BE2C (cell line): ENCODE data around the gene TCF23.

Source experiments
- DNase-seq: peaks from one replicate; pipeline ENCODE4 v3.0.0-alpha.2; 2020
- H3K27me3 ChIP-seq: fragments of 250-450 bp; sonication (Bioruptor Pico); 2 replicates; pipeline ENCODE4 v1.5.1; 2020; ENCODE audit warnings: mild to moderate bottlenecking
- H3K36me3 ChIP-seq: fragments of 250-450 bp; sonication (Bioruptor Pico); 2 replicates; pipeline ENCODE4 v1.5.1; 2020; ENCODE audit warnings: mild to moderate bottlenecking
- H3K4me1 ChIP-seq: fragments of 250-450 bp; sonication (Bioruptor Pico); 2 replicates; pipeline ENCODE4 v1.5.1; 2020
- H3K4me3 ChIP-seq: 2 replicates; pipeline ENCODE4 v1.5.1; 2011; ENCODE audit warnings: low read depth, low read length
- H3K9me3 ChIP-seq: fragments of 250-450 bp; sonication (Bioruptor Pico); 2 replicates; pipeline ENCODE4 v1.5.1; 2020
- CTCF ChIP-seq: IDR thresholded peaks from 2 replicates; pipeline ENCODE4 v1.5.1; 2012; ENCODE audit warnings: mild to moderate bottlenecking, low read depth, low read length

TCF23 gene

GRCh38 chr2:27150639-27151230 lies 1.9 kb downstream of the TCF23 start:
- Histone ChIP-seq H3K4me1 (no peaks in the 10 kb centered on the region), H3K4me3 (no peak overlapping the region), H3K27me3 (no peaks in the 10 kb centered on the region), H3K9me3 (no peaks in the 10 kb centered on the region), H3K36me3 (no peaks in the 10 kb centered on the region)
- no peak for DNase-seq
- no peak for TF ChIP-seq CTCF

DNA sequence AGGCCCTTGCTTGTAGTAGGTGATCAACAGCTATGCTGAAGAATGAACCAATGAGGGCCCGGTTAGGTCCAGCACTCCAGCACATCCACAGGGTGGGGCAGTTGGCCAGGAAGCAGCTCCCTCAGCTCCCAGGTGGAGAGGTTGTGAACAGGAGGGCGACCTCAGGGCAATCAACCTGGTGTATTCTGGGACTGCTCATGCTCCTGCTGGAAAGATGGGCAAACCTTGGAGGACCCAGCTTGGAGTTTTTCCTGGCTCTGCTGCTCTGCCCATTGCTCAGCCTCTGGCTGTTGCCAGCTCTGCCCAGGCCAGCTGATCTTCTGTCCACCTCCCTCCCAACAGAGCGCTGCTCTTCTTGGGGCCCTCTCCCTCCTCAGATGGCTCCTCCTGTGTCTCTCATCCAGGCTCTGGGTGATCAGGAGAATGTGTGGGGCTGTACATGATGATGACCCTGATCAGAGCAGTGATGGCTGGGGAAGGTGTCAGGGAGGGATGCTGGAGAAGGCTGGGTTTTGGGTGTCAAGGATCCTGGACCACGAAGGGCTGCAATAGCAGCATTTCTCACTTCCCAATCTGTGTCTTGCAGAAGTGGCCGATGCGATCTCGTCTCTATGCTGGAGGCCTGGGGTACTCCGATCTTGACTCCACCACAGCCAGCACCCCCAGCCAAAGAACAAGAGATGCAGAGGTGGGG lies 3.4 kb downstream of the TCF23 start:
- no peak for TF ChIP-seq CTCF
- H3K36me3 ChIP-seq, result no peaks in the 10 kb centered on the region
- DNase-seq, result no peak

GRCh38 chr2:27152796-27153464 lies 4.1 kb downstream of the TCF23 start:
- Histone ChIP-seq H3K4me3 (no peak overlapping the region), H3K4me1 (no peaks in the 10 kb centered on the region), H3K36me3 (no peaks in the 10 kb centered on the region), H3K9me3 (no peaks in the 10 kb centered on the region), H3K27me3 (no peaks in the 10 kb centered on the region)
- no peak for DNase-seq
- TF ChIP-seq CTCF, result no peak

More for the DNA sequence above, 3.4 kb downstream of the TCF23 start:
- Histone ChIP-seq H3K4me1 (no peaks in the 10 kb centered on the region), H3K4me3 (no peak overlapping the region), H3K9me3 (no peaks in the 10 kb centered on the region), H3K27me3 (no peaks in the 10 kb centered on the region)

DNA sequence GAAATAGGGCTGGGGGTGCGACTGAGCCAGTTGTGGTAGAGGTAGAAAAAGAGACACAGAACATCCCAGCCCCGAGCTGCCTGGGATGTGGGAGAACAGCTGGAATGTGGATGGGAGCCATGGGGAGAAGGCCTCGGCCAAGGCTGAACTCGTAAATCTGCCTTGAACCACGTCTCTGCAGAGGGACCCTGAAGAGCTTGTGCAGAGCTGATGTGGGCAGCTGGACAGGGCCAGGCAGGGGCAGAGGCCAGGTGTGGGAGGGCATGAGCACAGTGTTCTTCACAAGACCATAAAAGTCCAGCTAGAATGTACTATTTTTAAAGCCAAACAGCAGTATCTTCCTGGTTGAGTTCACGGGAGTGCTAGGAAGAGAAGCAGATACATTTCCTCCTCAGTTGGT lies 5.7 kb downstream of the TCF23 start:
- H3K4me3 ChIP-seq, result no peak overlapping the region
- no peak for TF ChIP-seq CTCF
- no peaks in the 10 kb centered on the region for H3K36me3 ChIP-seq
- DNase-seq, result no peak
- no peaks in the 10 kb centered on the region for H3K4me1 ChIP-seq
- no peaks in the 10 kb centered on the region for H3K27me3 ChIP-seq
- H3K9me3 ChIP-seq, result no peaks in the 10 kb centered on the region

DNA sequence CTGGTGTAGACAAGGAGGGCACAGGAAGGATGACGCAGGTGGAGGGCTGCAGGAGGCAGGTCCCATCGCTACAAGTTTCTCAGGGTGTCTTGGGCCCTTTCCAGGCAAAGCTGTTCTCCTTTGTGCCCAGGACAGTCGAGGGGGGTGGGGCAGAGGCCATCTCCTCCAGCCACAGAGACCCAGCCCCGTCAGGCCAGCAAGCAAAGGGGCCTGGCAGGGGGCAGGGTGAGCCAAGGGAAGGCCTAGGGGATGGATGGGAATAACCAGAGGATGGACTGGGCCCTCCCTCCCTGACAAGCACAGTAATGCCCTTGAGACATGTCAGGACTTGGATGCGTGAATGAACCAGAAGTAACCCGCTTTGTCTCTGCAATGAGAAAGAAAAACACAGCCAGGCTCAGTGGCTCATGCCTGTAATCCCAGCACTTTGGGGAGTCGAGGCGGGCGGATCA lies 6.3 kb downstream of the TCF23 start:
- no peaks in the 10 kb centered on the region for H3K4me1 ChIP-seq
- H3K4me3 ChIP-seq, result no peak overlapping the region
- DNase-seq, result no peak
- TF ChIP-seq CTCF, result no peak
- H3K9me3 ChIP-seq, result no peaks in the 10 kb centered on the region
- no peaks in the 10 kb centered on the region for H3K36me3 ChIP-seq
- no peaks in the 10 kb centered on the region for H3K27me3 ChIP-seq

GRCh38 chr2:27158468-27158867 lies 9.7 kb downstream of the TCF23 start:
- TF ChIP-seq CTCF, result no peak
- no peaks in the 10 kb centered on the region for H3K9me3 ChIP-seq
- no peak overlapping the region for H3K4me3 ChIP-seq
- DNase-seq, result no peak
- no peaks in the 10 kb centered on the region for H3K27me3 ChIP-seq
- no peaks in the 10 kb centered on the region for H3K36me3 ChIP-seq
- no peaks in the 10 kb centered on the region for H3K4me1 ChIP-seq
